Measurements from ENCODE around the gene ENAH. TPM values are rescaled to one million over a fixed set of nuclear protein-coding genes. Genes with fewer than 3 reads are reported as not detected.

Gene ENAH
- polyA plus RNA-seq, 1 of the 3 experiments (the other 2 are of a cell fraction): 48.9 TPM

GRCh38 chr1:225668222-225668621 is 15.3 kb upstream of the ENAH start:
- H3K9me2 ChIP-seq: no peaks in the 10 kb centered on the region
- no peaks in the 10 kb centered on the region for H3F3A ChIP-seq (replicated peaks; ENCODE audit: insufficient read depth)
- H3K4me2 ChIP-seq: no peak overlapping the region
- H4K20me1 ChIP-seq (ENCODE audit: insufficient read depth): no peaks in the 10 kb centered on the region
- no peaks in the 10 kb centered on the region for H3K36me3 ChIP-seq (replicated peaks in 1 of 2; ENCODE audit: control insufficient read depth in 1 of 2, insufficient read depth in 2 of 2, low read length in 1 of 2)
- H3K4me3 ChIP-seq (ENCODE audit: low read depth in 2 of 2, low read length in 1 of 2): no peak overlapping the region
- 100% methylated on average over 1 of the region's 1 CpG for WGBS (ENCODE audit: low lambda C conversion rate)
- no peaks in the 10 kb centered on the region for H3K27me3 ChIP-seq (ENCODE audit: insufficient read depth)
- H3K9ac ChIP-seq: no peak overlapping the region
- H3K79me2 ChIP-seq (ENCODE audit: insufficient read depth): no peaks in the 10 kb centered on the region
- H3K4me1 ChIP-seq (ENCODE audit: control insufficient read depth in 1 of 2, insufficient read depth in 2 of 2, low read depth in 1 of 2, low read length in 1 of 2): peaks cover 0 to 2% of the 10 kb centered on the region in 2 experiments; a peak in 1 of 4 replicates
- POLR2A ChIA-PET: interaction anchor here (1.5 kb wide), 1 partner anchor 15 kb away, joined by 4 read pairs; the partner anchor contains the start of gene ENAH
- no peak for TF ChIP-seq TCF12 (IDR thresholded peaks at IDR 0.05)
- no peak for TF ChIP-seq USF2 (IDR thresholded peaks at IDR 0.05; ENCODE audit: borderline replicate concordance, low read depth, low read length)
- no peak for TF ChIP-seq CTCF (IDR thresholded peaks at IDR 0.05)
- TF ChIP-seq EP300 (IDR thresholded peaks at IDR 0.05; ENCODE audit: borderline replicate concordance in 1 of 2, low read depth in 1 of 2, low read length in 1 of 2): no peak
- no peak for TF ChIP-seq YY1 (IDR thresholded peaks at IDR 0.05; ENCODE audit: low read depth)
- no peak for TF ChIP-seq MXI1 (IDR thresholded peaks at IDR 0.05; ENCODE audit: low read depth, low read length)
- no peak for TF ChIP-seq SMC3 (IDR thresholded peaks at IDR 0.05; ENCODE audit: low read depth, low read length)
- TF ChIP-seq EZH2phosphoT487 (IDR thresholded peaks at IDR 0.05; ENCODE audit: borderline replicate concordance, low read depth): no peak
- TF ChIP-seq NRF1 (IDR thresholded peaks at IDR 0.05; ENCODE audit: low read depth, low read length): no peak
- TF ChIP-seq RAD21 (IDR thresholded peaks at IDR 0.05; ENCODE audit: low read length): no peak
- TF ChIP-seq GABPA (IDR thresholded peaks at IDR 0.05; ENCODE audit: low read depth): no peak
- no peak for TF ChIP-seq MAX (IDR thresholded peaks at IDR 0.05; ENCODE audit: low read depth)
- TF ChIP-seq CHD2 (IDR thresholded peaks at IDR 0.05; ENCODE audit: low read length, partially characterized antibody): no peak
- no peak for TF ChIP-seq RCOR1 (IDR thresholded peaks at IDR 0.05; ENCODE audit: low read length)
- no peak for TF ChIP-seq PBX3 (IDR thresholded peaks at IDR 0.05)
- no peak for TF ChIP-seq FOSL2 (IDR thresholded peaks at IDR 0.05; ENCODE audit: borderline replicate concordance, low read depth)
- TF ChIP-seq REST (IDR thresholded peaks at IDR 0.05; ENCODE audit: low read depth, low read length): no peak
- no peak for TF ChIP-seq ZBTB33 (IDR thresholded peaks at IDR 0.05; ENCODE audit: borderline replicate concordance, low read depth)
- no peak overlapping the region for H3K27ac ChIP-seq (ENCODE audit: low read depth in 2 of 2, low read length in 1 of 2)
- no peak overlapping the region for H2AFZ ChIP-seq (ENCODE audit: low read depth)
- CTCF ChIA-PET: interaction anchor here (0.9 to 1.3 kb wide), 2 partner anchors 10 to 104 kb away, joined by 3 read pairs; no protein-coding TSS in a partner anchor
- H3K9me3 ChIP-seq: no peaks in the 10 kb centered on the region
- DNase-seq: no peak
